Hematopoietic multipotent progenitor cell treated with erythropoietin and hydrocortisone succinate and interleukin-3 and kit ligand, for 17 days (in vitro differentiated cells): ENCODE measurements around the gene ARPC4.
"Not testable (repeated sequence)": the region's sequence is repeated elsewhere in the genome, so short reads cannot be mapped to it uniquely, and the experiment has no call there.

Experiments used
- DNase-seq: peaks from one replicate; pipeline ENCODE4 v3.0.0-alpha.2; 2015; ENCODE audit warnings: low spot score

Gene ARPC4

DNA sequence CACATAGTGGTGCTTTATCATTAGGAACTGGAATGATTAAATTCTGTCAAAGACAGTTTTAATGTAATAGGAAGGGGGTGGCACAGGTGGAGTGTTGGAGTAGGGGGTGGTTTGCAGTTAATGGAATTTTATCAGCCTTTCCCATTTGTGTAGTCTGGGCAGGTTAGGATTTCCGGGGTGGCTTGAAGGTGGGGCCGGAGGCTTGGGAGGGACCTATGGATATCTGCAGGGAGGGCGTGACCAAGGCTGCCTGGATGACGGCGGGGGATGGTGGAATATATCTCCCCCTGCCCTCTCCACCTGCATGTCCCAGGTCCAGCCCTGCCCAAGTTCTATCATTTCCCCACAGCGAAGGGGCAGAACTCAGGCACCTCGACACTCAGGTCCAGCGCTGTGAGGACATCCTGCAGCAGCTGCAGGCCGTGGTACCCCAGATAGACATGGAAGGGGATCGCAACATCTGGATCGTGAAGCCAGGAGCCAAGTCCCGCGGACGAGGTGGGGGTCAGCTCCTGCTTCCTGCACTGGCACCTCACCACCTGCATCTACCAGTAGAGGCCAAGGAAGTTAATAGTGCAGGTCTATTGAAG is 32.7 kb downstream of the ARPC4 start:
- no peak for DNase-seq

DNA sequence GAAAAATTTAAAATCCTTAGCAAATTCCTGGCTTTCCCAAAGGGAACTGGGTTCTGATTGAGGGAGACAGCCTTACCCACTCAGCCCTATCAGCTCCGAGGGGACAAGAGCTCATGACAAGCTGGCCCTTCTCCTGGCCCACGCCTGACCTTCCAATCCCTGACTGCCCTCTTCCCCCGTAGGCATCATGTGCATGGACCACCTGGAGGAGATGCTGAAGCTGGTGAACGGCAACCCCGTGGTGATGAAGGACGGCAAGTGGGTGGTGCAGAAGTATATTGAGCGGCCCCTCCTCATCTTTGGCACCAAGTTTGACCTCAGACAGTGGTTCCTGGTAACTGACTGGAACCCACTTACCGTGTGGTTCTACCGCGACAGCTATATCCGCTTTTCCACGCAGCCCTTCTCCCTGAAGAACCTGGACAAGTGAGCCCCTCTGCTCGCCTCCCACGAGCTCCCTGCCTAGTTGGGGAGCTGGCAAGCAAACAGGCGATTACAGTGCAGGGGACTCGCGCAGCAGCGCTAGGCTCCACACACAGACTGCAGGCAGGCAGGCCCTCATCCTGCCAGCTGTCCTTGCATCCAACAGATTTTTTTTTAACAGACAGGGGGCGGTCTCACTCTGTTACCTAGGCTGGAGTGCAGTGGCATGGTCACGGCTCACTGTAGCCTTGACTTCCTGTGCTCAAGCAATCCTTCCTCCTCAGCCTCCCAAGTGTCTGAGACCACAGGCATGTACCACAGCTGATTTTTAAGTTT is 34.1 kb downstream of the ARPC4 start:
- DNase-seq = peak; percentile 40

DNA sequence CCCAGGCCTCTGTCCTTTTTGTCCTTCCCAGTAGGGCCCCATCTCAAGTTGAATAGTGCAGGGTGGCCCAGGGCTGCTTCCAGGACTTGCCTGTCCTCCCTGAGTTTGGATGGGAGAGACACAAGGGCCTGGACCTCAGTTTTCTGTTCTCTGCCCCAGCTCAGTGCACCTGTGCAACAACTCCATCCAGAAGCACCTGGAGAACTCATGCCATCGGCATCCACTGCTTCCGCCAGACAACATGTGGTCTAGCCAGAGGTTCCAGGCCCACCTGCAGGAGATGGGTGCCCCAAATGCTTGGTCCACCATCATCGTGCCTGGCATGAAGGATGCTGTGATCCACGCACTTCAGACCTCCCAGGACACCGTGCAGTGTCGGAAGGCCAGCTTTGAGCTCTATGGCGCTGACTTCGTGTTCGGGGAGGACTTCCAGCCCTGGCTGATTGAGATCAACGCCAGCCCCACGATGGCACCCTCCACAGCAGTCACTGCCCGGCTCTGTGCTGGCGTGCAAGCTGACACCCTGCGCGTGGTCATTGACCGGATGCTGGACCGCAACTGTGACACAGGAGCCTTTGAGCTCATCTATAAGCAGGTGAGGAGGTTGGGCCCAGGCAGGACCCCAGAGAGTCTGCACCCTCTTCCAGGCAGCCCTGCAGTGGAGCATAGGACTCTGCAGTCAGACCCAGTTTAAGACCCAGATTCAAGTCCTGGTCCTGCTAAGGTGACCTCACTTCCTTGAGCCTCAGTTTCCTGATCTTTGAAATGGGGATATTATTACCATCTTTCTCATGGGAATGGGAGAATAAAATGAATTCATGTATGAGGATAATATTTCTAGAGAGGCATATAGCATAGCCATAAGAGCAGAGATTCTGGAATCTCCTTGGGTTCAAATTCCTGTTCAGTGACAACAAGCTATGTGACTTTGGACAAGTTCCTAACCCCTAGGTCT is 36.2 kb downstream of the ARPC4 start:
- DNase-seq = no peak

GRCh38 chr3:9831253-9831652 is 38.4 kb downstream of the ARPC4 start:
- DNase-seq = no peak

DNA sequence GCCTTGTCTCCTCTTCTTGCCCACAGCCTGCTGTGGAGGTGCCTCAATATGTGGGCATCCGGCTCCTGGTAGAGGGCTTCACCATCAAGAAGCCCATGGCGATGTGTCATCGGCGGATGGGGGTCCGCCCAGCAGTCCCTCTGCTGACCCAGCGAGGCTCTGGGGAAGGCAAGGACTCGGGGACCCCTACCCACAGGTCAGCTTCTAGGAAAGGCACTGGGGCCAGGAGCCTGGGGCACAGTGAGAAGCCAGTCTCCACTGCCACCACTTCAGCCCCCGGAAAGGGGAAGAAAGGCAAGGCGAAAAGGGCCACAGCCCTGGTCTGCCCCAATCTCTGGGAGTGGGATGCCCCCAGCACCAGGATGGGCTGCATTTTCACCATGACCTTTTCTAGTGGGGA is 40.2 kb downstream of the ARPC4 start:
- no peak for DNase-seq

- DNase-seq = no peak
Observed at GRCh38 chr3:9834520-9835380, 41.9 kb downstream of the ARPC4 start.

GRCh38 chr3:9837701-9838582 is 45.1 kb downstream of the ARPC4 start:
- DNase-seq = no peak

DNA sequence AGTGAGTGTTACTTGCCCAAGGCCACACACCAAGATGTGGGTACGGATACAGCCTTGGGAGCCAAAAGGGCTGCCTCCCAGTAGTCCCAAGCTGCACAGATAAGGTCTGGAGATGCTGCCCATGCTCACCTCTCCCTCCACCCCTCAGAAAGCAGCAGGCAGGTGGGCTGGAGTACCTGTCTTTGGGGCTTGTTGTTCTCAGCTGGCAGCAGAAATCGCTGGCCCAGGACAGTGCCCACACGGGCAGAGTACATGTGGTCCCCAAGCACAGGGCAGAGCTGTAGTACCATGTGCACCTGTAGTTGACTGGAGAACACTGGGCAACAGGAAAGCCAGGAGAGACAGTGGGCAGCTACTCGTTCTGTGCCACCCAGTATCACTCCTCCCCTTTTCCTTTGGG is 46.0 kb downstream of the ARPC4 start:
- DNase-seq = no peak

DNA sequence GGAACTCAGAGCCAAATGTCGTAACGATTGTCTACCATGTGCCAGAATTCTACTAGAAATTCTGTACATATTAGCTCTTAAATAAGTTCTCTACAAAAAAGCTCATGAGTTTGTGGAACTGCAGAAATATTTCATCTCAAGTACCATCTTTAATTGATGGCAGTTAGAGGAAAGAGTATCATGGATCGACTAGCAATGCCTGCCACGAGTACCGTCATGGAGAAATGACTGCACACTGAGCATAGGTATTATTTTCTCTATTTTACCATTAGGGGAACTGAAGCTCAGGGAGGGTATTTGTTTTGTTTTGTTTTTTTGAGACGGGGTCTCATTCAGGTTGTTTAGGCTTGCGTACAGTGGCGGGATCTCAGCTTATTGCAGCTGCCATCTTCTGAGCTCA is 48.1 kb downstream of the ARPC4 start:
- DNase-seq = no peak

- DNase-seq = peak; percentile 99
Observed at GRCh38 chr3:9843715-9844438, 51.0 kb downstream of the ARPC4 start, which contains the start of gene RPUSD3. Gene RPUSD3 (minus strand): TSS chr3:9844008. CDS start chr3:9843990, 18 bp downstream.

- no peak for DNase-seq
Observed at GRCh38 chr3:9846231-9846630, 53.3 kb downstream of the ARPC4 start.

DNA sequence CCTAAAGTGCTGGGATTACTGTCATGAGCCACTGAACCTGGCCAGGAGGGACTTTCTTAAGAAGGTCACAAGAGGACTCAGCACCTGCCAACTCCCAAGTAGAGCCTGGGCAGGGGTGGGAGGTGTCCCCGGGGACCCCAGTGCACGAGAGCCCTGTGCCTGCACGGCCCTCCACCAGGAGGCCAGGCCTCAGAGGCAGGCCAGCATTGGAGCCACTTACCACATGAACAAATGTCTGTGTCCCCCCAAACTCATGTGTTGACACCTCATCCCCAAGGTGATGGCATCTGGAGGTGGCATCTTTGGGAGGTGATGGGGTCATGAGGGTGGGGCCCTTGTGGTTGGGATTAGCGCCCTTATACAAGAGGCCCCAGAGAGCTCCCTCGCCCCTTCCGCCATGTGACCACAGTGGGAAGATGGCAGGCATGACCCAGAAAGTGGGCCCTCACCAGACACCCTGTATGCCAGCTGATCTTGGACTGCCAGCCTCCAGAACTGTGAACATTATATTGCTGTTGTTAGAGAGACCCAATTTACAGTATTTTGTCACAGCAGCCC is 54.1 kb downstream of the ARPC4 start:
- DNase-seq = no peak

GRCh38 chr3:9847870-9848269 is 55.0 kb downstream of the ARPC4 start:
- not testable (repeated sequence) for DNase-seq

GRCh38 chr3:9848860-9849259 is 56.0 kb downstream of the ARPC4 start:
- DNase-seq = peak; percentile 38

DNA sequence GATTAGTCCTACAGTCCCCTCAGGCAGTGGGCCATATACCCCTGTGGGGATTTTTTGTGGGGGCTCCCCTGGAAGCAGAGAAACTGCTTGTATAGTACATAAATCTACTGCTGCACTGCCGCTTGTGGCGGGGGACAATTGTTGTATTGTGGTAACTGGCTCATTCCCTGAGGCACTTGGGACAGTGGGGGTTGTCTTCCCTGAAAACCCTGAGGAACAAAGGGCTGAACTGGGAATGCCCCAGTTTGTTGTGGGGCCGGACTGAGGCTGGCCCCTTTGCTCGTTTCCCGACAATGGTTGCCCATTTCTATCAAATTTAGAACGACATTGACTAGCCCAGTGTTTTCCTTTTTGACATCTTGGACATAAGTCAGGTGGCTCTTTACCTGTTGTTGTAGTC is 58.5 kb downstream of the ARPC4 start:
- DNase-seq = not testable (repeated sequence)

DNA sequence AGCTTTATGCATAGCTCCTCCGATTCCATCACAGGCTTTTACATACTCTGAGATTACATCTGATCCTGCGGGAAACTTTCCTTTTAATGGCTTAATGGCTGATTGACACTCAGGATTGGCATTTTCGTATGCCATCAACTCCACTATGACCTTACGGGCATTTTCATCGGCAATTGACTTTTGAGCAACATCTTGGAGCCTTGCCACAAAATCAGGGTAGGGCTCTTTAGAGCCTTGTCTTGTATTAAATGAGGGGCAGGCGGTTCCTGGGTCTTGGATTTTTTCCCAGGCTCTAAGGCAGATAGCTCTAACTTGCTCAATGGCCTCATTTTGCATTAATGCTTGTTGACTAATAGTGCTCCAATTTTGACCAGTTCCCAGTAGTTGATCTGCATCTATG is 59.0 kb downstream of the ARPC4 start:
- not testable (repeated sequence) for DNase-seq

GRCh38 chr3:9852528-9852927 is 59.6 kb downstream of the ARPC4 start:
- DNase-seq = no peak

DNA sequence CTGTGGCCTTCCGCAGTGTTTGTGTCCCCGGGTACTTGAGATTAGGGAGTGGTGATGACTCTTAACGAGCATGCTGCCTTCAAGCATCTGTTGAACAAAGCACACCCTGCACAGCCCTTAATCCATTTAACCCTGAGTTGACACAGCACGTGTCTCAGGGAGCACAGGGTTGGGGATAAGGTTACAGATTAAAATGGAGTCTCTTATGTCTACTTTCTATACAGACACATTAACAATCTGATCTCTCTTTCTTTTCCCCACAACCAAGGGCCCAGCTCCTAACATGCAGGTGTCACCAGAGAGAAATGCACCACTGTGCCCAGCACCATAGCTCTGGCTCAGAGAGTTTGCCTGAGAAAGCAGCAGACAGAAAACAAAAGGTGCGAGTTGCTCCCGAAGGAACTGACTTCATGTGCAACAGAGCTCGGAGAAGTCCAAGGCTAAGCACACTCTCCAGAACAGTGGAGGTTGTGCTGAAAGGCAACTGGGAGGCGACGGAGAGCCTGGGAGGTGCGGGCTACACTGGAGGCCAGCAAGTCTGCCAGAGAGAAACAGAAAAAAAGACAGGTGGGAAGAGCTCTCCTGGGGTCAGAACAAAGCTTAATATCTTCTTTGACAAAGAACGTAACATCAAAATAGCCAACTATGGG is 61.5 kb downstream of the ARPC4 start:
- not testable (repeated sequence) for DNase-seq

DNA sequence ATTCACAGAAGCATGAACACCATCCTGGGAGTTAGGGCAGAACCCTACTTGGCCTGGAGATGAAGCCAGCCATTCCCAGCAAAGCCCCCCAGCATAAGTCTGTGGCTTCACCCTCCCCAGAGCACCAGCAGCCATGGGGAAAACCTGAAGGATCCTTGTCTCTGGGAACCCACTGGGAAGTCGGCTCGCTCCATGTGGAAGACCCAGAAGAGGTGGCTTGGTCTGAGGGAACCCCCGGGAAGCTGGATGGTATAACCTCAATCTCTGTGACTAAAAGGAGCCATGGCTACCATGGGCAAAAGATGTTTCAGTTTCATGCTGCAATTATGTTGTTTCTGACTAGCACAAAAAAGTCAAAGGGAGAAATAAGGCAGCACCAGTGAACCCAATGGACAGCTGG is 62.7 kb downstream of the ARPC4 start:
- no peak for DNase-seq
